ENCODE results near the gene LCE1C. TPM values are rescaled to one million over a fixed set of nuclear protein-coding genes. Genes with fewer than 3 reads are reported as not detected.

Gene LCE1C
- total RNA-seq (2014; rRNA removed): not detected in 2 replicates
- not detected for Bru-seq, nascent RNA
- not detected for BruChase-seq, experiment 1, labeled RNA remaining after a 6-hour chase
- not detected for BruChase-seq, experiment 2, labeled RNA remaining after a 2-hour chase
- long read RNA-seq: 0 reads

GRCh38 chr1:152806576-152806975, at the start of gene LCE1C:
Gene LCE1C, minus strand, starts transcription at chr1:152806651. Its CDS starts 1,173 bp downstream, at chr1:152805478.
- Histone ChIP-seq H3K9ac (ENCODE audit: low read length) (no peak within 1 kb of the TSS), H3K4me1 (ENCODE audit: insufficient read depth, low read length) (no peaks in the 10 kb centered on the region), H3K9me3 (ENCODE audit: low read length) (no peaks in the 10 kb centered on the region), H4K20me1 (ENCODE audit: low read length) (no peaks in the 10 kb centered on the region), H3F3A (ENCODE audit: low read length, unreplicated experiment) (no peaks in the 10 kb centered on the region), H3K9me2 (replicated peaks; ENCODE audit: low read length) (no peaks in the 10 kb centered on the region), H2AFZ (ENCODE audit: low read length) (no peak within 1 kb of the TSS), H3K4me3 (ENCODE audit: low read length) (no peak within 1 kb of the TSS), H3K27me3 (ENCODE audit: low read length) (peaks cover 33% of the 10 kb centered on the region), H3K79me2 (ENCODE audit: low read length) (no peaks in the 10 kb centered on the region), H3K27ac (ENCODE audit: low read length) (no peak within 1 kb of the TSS), H3K36me3 (ENCODE audit: low read depth, low read length) (no peaks in the 10 kb centered on the region), H3K4me2 (ENCODE audit: low read length) (no peak within 1 kb of the TSS)
- ATAC-seq: no peak
- ChIA-PET POLR2A (ENCODE audit: unreplicated experiment) (no interaction called here), CTCF (no interaction called here)
- intact Hi-C loops (cut with micrococcal nuclease): no loop called here
- BruUV-seq (replicated peaks): no TSS peak
- TF ChIP-seq EZH2phosphoT487 (IDR thresholded peaks at IDR 0.05; ENCODE audit: borderline replicate concordance, low read length) (no peak), CTCF (conservative IDR thresholded peaks at IDR 0.05; ENCODE audit: low read depth, low read length) (no peak), EZH2 (IDR thresholded peaks at IDR 0.05; ENCODE audit: low read length, unreplicated experiment) (no peak)
- no peak for DNase-seq

- no TSS peak for BruUV-seq (replicated peaks)
- Histone ChIP-seq H2AFZ (ENCODE audit: low read length) (no peak overlapping the region), H3K27ac (ENCODE audit: low read length) (no peak overlapping the region), H3K4me2 (ENCODE audit: low read length) (no peak overlapping the region), H3K4me1 (ENCODE audit: insufficient read depth, low read length) (no peaks in the 10 kb centered on the region), H3K27me3 (ENCODE audit: low read length) (peaks cover 9% of the 10 kb centered on the region; the same call in 1 of the 2 replicates), H3K36me3 (ENCODE audit: low read depth, low read length) (no peaks in the 10 kb centered on the region), H3K9ac (ENCODE audit: low read length) (no peak overlapping the region), H3F3A (ENCODE audit: low read length, unreplicated experiment) (no peaks in the 10 kb centered on the region), H3K9me3 (ENCODE audit: low read length) (no peaks in the 10 kb centered on the region), H3K79me2 (ENCODE audit: low read length) (no peaks in the 10 kb centered on the region), H3K9me2 (replicated peaks; ENCODE audit: low read length) (no peaks in the 10 kb centered on the region), H4K20me1 (ENCODE audit: low read length) (no peaks in the 10 kb centered on the region), H3K4me3 (ENCODE audit: low read length) (no peak overlapping the region)
- ATAC-seq (no peak), DNase-seq (no peak)
- intact Hi-C loops (cut with micrococcal nuclease): no loop called here
- CTCF ChIA-PET: no interaction called here
- no peak for TF ChIP-seq EZH2phosphoT487 (IDR thresholded peaks at IDR 0.05; ENCODE audit: borderline replicate concordance, low read length)
- POLR2A ChIA-PET (ENCODE audit: unreplicated experiment): no interaction called here
Measured at GRCh38 chr1:152855661-152856060, 49.2 kb upstream of the LCE1C start.

GRCh38 chr1:152842556-152842955, 36.1 kb upstream of the LCE1C start, which contains the start of gene LCE6A:
Gene LCE6A, plus strand, starts transcription at chr1:152842856. Its CDS starts 665 bp downstream, at chr1:152843521.
- H3K4me3 ChIP-seq (ENCODE audit: low read length): no peak within 1 kb of the TSS
- H3K4me2 ChIP-seq (ENCODE audit: low read length): no peak within 1 kb of the TSS
- H3K4me1 ChIP-seq (ENCODE audit: insufficient read depth, low read length): no peaks in the 10 kb centered on the region
- no peaks in the 10 kb centered on the region for H3K79me2 ChIP-seq (ENCODE audit: low read length)
- peaks cover 15% of the 10 kb centered on the region for H3K27me3 ChIP-seq (ENCODE audit: low read length)
- intact Hi-C loops (cut with micrococcal nuclease): no loop called here
- no peaks in the 10 kb centered on the region for H3F3A ChIP-seq (ENCODE audit: low read length, unreplicated experiment)
- H4K20me1 ChIP-seq (ENCODE audit: low read length): no peaks in the 10 kb centered on the region
- H3K36me3 ChIP-seq (ENCODE audit: low read depth, low read length): no peaks in the 10 kb centered on the region
- H2AFZ ChIP-seq (ENCODE audit: low read length): no peak within 1 kb of the TSS
- BruUV-seq (replicated peaks): no TSS peak
- CTCF ChIA-PET: no interaction called here
- no peak for ATAC-seq
- no peak within 1 kb of the TSS for H3K27ac ChIP-seq (ENCODE audit: low read length)
- no peak for DNase-seq
- no peak within 1 kb of the TSS for H3K9ac ChIP-seq (ENCODE audit: low read length)
- no peaks in the 10 kb centered on the region for H3K9me3 ChIP-seq (ENCODE audit: low read length)
- TF ChIP-seq EZH2phosphoT487 (IDR thresholded peaks at IDR 0.05; ENCODE audit: borderline replicate concordance, low read length) (no peak), CTCF (conservative IDR thresholded peaks at IDR 0.05; ENCODE audit: low read depth, low read length) (no peak), EZH2 (IDR thresholded peaks at IDR 0.05; ENCODE audit: low read length, unreplicated experiment) (no peak)
- POLR2A ChIA-PET (ENCODE audit: unreplicated experiment): no interaction called here
- H3K9me2 ChIP-seq (replicated peaks; ENCODE audit: low read length): no peaks in the 10 kb centered on the region

Measured in PC-3 (cell line).